Panc1 (cell line): ENCODE results near the gene CLCF1. TPM values are rescaled to one million over a fixed set of nuclear protein-coding genes. Genes with fewer than 3 reads are reported as not detected.

Source experiments
- ATAC-seq: fragments of 200-7000 bp; cut with Tn5 transposase; 2 replicates; pipeline ENCODE4 v1.9.1; 2020; ENCODE audit warnings: mild to moderate bottlenecking, moderate library complexity
- BruUV-seq: library from RNA; stranded (reverse); fragments of 400-500 nt; replicated peaks from 2 replicates; lab custom pipeline; 2021; lab: Mats Ljungman, UMichigan
- CTCF ChIA-PET: fragments of 300-600 bp; sonication (Branson Sonifier 250); formaldehyde crosslinking; loops from one replicate; lab custom pipeline; 2022; ENCODE audit warnings: antibody characterized with exemption; lab: Charles Lee
- POLR2A ChIA-PET: fragments of 300-600 bp; sonication (Branson Sonifier 250); formaldehyde crosslinking; loops from one replicate; lab custom pipeline; 2022; ENCODE audit warnings: antibody characterized with exemption; lab: Charles Lee
- DNase-seq: peaks from one replicate; pipeline ENCODE4 v3.0.0-alpha.2; 2010; ENCODE audit warnings: low read depth, low spot score
- H3K27ac ChIP-seq: 2 replicates; pipeline ENCODE4 v1.5.1; 2011; ENCODE audit warnings: mild to moderate bottlenecking, low read length, inconsistent platforms
- H3K27me3 ChIP-seq: fragments of 200-500 bp; sonication (Bioruptor generic); 2 replicates; pipeline ENCODE4 v1.6.0; 2014; ENCODE audit warnings: low read length, inconsistent platforms; ENCODE audit not compliant: control insufficient read depth, insufficient read depth
- H3K36me3 ChIP-seq: fragments of 200-500 bp; sonication (Bioruptor generic); 2 replicates; pipeline ENCODE4 v1.5.1; 2014; ENCODE audit warnings: inconsistent platforms, mild to moderate bottlenecking, low read length, moderate library complexity; ENCODE audit not compliant: control insufficient read depth, insufficient read depth
- H3K4me1 ChIP-seq: 2 replicates; pipeline ENCODE4 v1.5.1; 2011; ENCODE audit warnings: inconsistent platforms, mild to moderate bottlenecking, low read length, moderate library complexity; ENCODE audit not compliant: control insufficient read depth, insufficient read depth
- H3K4me3 ChIP-seq, 2 experiments: 2 replicates each; pipeline ENCODE4 v1.5.1; 2011 to 2012; ENCODE audit warnings: low read depth in 2 of 2, low read length in 2 of 2, mild to moderate bottlenecking in 2 of 2, inconsistent platforms in 1 of 2, moderate library complexity in 1 of 2
- H3K9me3 ChIP-seq: fragments of 200-500 bp; sonication (Bioruptor generic); 2 replicates; pipeline ENCODE4 v1.5.1; 2014; ENCODE audit warnings: low read depth, mild to moderate bottlenecking, inconsistent platforms, low read length, moderate library complexity; ENCODE audit not compliant: control insufficient read depth, insufficient read depth
- CTCF ChIP-seq: fragments of 450-650 bp; IDR thresholded peaks from 2 replicates; pipeline ENCODE4 v1.5.1; 2017; ENCODE audit warnings: mild to moderate bottlenecking
- POLR2AphosphoS5 ChIP-seq: IDR thresholded peaks from 2 replicates; pipeline ENCODE4 v1.6.1; 2012; ENCODE audit warnings: mild to moderate bottlenecking, low read depth, low read length, moderate library complexity
- REST ChIP-seq, 2 experiments: IDR thresholded peaks; 2 replicates each; pipeline ENCODE4 v1.6.1; 2011 to 2012; ENCODE audit warnings: low read depth in 2 of 2, control low read depth in 1 of 2, low read length in 1 of 2, mild to moderate bottlenecking in 1 of 2, moderate library complexity in 1 of 2; ENCODE audit not compliant: insufficient read depth in 1 of 2
- SIN3A ChIP-seq: IDR thresholded peaks from 2 replicates; pipeline ENCODE4 v1.6.1; 2012; ENCODE audit warnings: low read depth, mild to moderate bottlenecking, low read length, moderate library complexity, borderline replicate concordance; ENCODE audit not compliant: insufficient read depth
- TCF7L2 ChIP-seq: IDR thresholded peaks from 2 replicates; pipeline ENCODE4 v1.6.1; 2011; ENCODE audit warnings: mild to moderate bottlenecking, low read depth, low read length, inconsistent platforms
- in situ Hi-C: cut with HindIII; loops from 2 replicates; pipeline ENCODE4 v1.10.0; 2016; ENCODE audit warnings: low sequenced_read_pairs, low pct_unique_long_range_greater_than_20kb
- intact Hi-C: fragments of 100-400 bp; cut with micrococcal nuclease; formaldehyde crosslinking; loops from one replicate; pipeline ENCODE4 v1.10.0; 2022; ENCODE audit not compliant: unreplicated experiment
- total RNA-seq: library from RNA; stranded (reverse); gene quantifications from one replicate; pipeline ENCODE4 v1.2.1, GENCODE V29; 2021; ENCODE audit not compliant: unreplicated experiment

The CLCF1 gene
- total RNA-seq, 1 experiment from 2014 or later, result 9.3 TPM

GRCh38 chr11:67367761-67368227, 5.6 kb downstream of the CLCF1 start:
- H3K9me3 ChIP-seq, result no peaks in the 10 kb centered on the region
- CTCF ChIA-PET, result interaction anchor here (1.5 to 6.9 kb wide), 2 partner anchors 11 to 13 kb away, joined by 13 to 58 read pairs; no protein-coding TSS in a partner anchor
- in situ Hi-C loops (no loop called here), intact Hi-C loops (no loop called here)
- no peaks in the 10 kb centered on the region for H3K36me3 ChIP-seq
- BruUV-seq, result no TSS peak
- H3K4me1 ChIP-seq, result peaks cover 39% of the 10 kb centered on the region
- no peaks in the 10 kb centered on the region for H3K27me3 ChIP-seq
- no peak overlapping the region for H3K4me3 ChIP-seq
- no peak overlapping the region for H3K27ac ChIP-seq
- POLR2A ChIA-PET, result no interaction called here
- no peak for TF ChIP-seq TCF7L2
- TF ChIP-seq SIN3A, result no peak
- no peak for TF ChIP-seq POLR2AphosphoS5
- no peak for TF ChIP-seq REST (IDR thresholded peaks at IDR 0.05; ENCODE audit: insufficient read depth in 1 of 2, low read depth in 2 of 2, low read length in 1 of 2)
- no peak for TF ChIP-seq CTCF
- DNase-seq (no peak), ATAC-seq (no peak)

GRCh38 chr11:67366961-67367760, 6.2 kb downstream of the CLCF1 start:
- CTCF ChIA-PET, result interaction anchor here (1.5 kb wide), 1 partner anchor 10 kb away, joined by 13 read pairs; no protein-coding TSS in a partner anchor
- no peaks in the 10 kb centered on the region for H3K27me3 ChIP-seq
- no peak overlapping the region for H3K4me3 ChIP-seq
- no TSS peak for BruUV-seq
- DNase-seq (no peak), ATAC-seq (no peak)
- TF ChIP-seq POLR2AphosphoS5, result no peak
- TF ChIP-seq SIN3A, result no peak
- no peak for TF ChIP-seq TCF7L2
- no peak for TF ChIP-seq REST (IDR thresholded peaks at IDR 0.05; ENCODE audit: insufficient read depth in 1 of 2, low read depth in 2 of 2, low read length in 1 of 2)
- TF ChIP-seq CTCF, result no peak
- H3K4me1 ChIP-seq, result peaks cover 39% of the 10 kb centered on the region
- POLR2A ChIA-PET, result no interaction called here
- no peak overlapping the region for H3K27ac ChIP-seq
- intact Hi-C loops (no loop called here), in situ Hi-C loops (no loop called here)
- no peaks in the 10 kb centered on the region for H3K36me3 ChIP-seq
- H3K9me3 ChIP-seq, result no peaks in the 10 kb centered on the region
